ENCODE measurements around the gene POP4.

Gene POP4

DNA sequence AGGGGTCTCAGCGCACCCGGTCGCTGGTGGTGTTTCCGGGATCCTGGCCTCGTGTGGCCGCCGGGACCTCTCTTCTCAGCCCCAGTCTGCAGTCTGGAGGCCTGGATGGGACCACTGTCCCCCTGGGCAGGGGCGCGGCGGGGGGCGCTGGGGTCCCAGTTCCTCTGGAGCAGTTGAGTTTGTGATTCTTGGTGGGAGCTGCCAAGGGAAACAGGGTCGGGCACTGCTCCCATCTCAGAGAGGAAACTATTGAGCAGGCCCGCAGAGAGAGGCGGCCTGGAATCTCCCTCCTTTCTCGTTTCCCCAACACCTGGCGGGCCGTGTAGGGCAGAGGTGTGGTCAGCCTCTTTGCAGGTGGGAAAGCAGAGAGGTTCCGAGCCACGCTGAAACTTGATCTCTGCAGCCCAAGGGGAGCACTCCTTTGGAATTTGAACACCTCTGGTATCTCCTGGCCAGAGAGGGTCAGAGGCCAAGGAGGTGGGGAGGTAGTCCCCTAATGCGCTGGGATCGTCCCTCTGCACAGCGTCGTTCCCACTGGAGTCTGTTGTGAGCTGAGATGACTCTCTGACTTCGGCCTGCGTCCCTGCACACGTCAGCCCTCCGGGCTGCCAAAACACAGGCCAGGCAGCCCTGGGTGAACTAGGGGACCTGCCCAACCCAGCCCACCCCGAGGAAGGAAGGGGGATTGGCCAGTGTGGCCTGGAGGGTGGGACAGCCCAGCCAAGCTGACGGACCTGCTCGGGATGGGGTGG lies 59.9 kb downstream of the POP4 start:
- peak; percentile 28 for DNase-seq
